Mesendoderm (in vitro differentiated cells): ENCODE data around the gene IRX4.

Experiments used
- DNase-seq: peaks from one replicate; pipeline ENCODE4 v3.0.0; 2013
- H2AK5ac ChIP-seq: 2 replicates; pipeline ENCODE4 v1.6.1; 2013; ENCODE audit warnings: low read length, inconsistent platforms
- H2BK120ac ChIP-seq: 2 replicates; pipeline ENCODE4 v1.6.1; 2013; ENCODE audit warnings: low read depth, mild to moderate bottlenecking, low read length, moderate library complexity, mixed read lengths
- H2BK15ac ChIP-seq: replicated peaks from 2 replicates; pipeline ENCODE4 v1.6.1; 2013; ENCODE audit warnings: low read depth, mild to moderate bottlenecking, moderate library complexity
- H2BK5ac ChIP-seq: 2 replicates; pipeline ENCODE4 v1.6.1; 2013; ENCODE audit warnings: low read length, inconsistent platforms
- H3K18ac ChIP-seq: 2 replicates; pipeline ENCODE4 v1.6.1; 2013; ENCODE audit warnings: mild to moderate bottlenecking, low read length, mixed read lengths
- H3K23ac ChIP-seq: one replicate; pipeline ENCODE4 v1.6.1; 2013; ENCODE audit warnings: low read length
- H3K27ac ChIP-seq: 2 replicates; pipeline ENCODE4 v1.5.1; 2013; ENCODE audit warnings: low read depth, mild to moderate bottlenecking, inconsistent platforms, low read length, moderate library complexity
- H3K27me3 ChIP-seq: 2 replicates; pipeline ENCODE4 v1.6.1; 2013; ENCODE audit warnings: low read length, control low read depth, mild to moderate bottlenecking, inconsistent platforms; ENCODE audit not compliant: insufficient read depth, poor library complexity
- H3K36me3 ChIP-seq: 2 replicates; pipeline ENCODE4 v1.6.1; 2013; ENCODE audit warnings: low read length, inconsistent platforms; ENCODE audit not compliant: control insufficient read depth, insufficient read depth
- H3K4ac ChIP-seq: one replicate; pipeline ENCODE4 v1.6.1; 2013; ENCODE audit warnings: low read depth, mild to moderate bottlenecking, low read length, moderate library complexity
- H3K4me1 ChIP-seq: 2 replicates; pipeline ENCODE4 v1.6.1; 2013; ENCODE audit warnings: low read depth, low read length, inconsistent platforms; ENCODE audit not compliant: control insufficient read depth
- H3K4me2 ChIP-seq: 2 replicates; pipeline ENCODE4 v1.6.1; 2013; ENCODE audit warnings: low read length
- H3K4me3 ChIP-seq: 2 replicates; pipeline ENCODE4 v1.5.1; 2013; ENCODE audit warnings: mild to moderate bottlenecking, low read length
- H3K56ac ChIP-seq: one replicate; pipeline ENCODE4 v1.6.1; 2013; ENCODE audit warnings: low read length
- H3K79me1 ChIP-seq: 2 replicates; pipeline ENCODE4 v1.6.1; 2013; ENCODE audit warnings: low read length, inconsistent platforms
- H3K79me2 ChIP-seq: 2 replicates; pipeline ENCODE4 v1.6.1; 2013; ENCODE audit warnings: mild to moderate bottlenecking, low read length; ENCODE audit not compliant: control insufficient read depth, insufficient read depth
- H3K9ac ChIP-seq: 2 replicates; pipeline ENCODE4 v1.6.1; 2013; ENCODE audit warnings: low read length, inconsistent platforms
- H4K5ac ChIP-seq: one replicate; pipeline ENCODE4 v1.6.1; 2013; ENCODE audit warnings: low read length
- H4K8ac ChIP-seq: one replicate; pipeline ENCODE4 v1.6.1; 2013; ENCODE audit warnings: low read depth, mild to moderate bottlenecking, control low read depth, low read length, moderate library complexity
- WGBS: extraction: QIAGEN DNeasy Blood & Tissue Kit; methylation state at CpG from one replicate; pipeline ENCODE4 v1.1.7; 2013; ENCODE audit warnings: low lambda C conversion rate, missing lambda C conversion rate; ENCODE audit not compliant: insufficient coverage; ENCODE audit errors: extremely low coverage; 5-methylcytosine and 5-hydroxymethylcytosine counted together

IRX4 gene

DNA sequence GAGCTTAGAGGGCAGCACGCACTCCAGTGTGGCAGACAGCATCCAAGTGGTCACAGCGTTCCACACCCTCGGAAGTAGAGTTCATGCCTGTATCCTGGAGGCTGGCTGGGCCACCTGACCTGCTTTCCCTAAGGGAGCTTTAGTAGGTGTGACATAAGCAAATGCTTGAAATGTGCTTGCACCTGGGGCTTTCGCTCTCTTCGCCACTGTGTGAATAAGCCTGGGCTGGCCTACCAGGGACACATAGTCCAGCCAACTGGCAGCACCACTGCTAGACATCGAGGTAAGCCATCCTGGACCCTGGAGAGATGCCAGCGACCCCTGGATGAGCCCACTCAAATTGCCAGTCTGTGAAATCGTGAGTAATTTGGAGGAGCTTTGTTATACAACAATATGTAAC is 24.9 kb upstream of the IRX4 start:
- Histone ChIP-seq H2AK5ac (no peak overlapping the region), H3K23ac (no peak overlapping the region), H3K4me2 (no peak overlapping the region), H3K4me1 (no peaks in the 10 kb centered on the region), H2BK5ac (no peak overlapping the region), H4K5ac (no peak overlapping the region), H3K56ac (no peak overlapping the region), H3K36me3 (no peaks in the 10 kb centered on the region), H3K4ac (no peak overlapping the region), H4K8ac (no peak overlapping the region), H3K18ac (no peak overlapping the region), H3K79me2 (no peaks in the 10 kb centered on the region), H3K79me1 (no peaks in the 10 kb centered on the region), H3K27ac (no peak overlapping the region), H3K9ac (no peak overlapping the region), H2BK15ac (no peak overlapping the region), H3K27me3 (no peaks in the 10 kb centered on the region), H2BK120ac (no peak overlapping the region), H3K4me3 (no peak overlapping the region)
- no CpG with 5 or more reads among the region's 8 CpGs for WGBS
- no peak for DNase-seq

DNA sequence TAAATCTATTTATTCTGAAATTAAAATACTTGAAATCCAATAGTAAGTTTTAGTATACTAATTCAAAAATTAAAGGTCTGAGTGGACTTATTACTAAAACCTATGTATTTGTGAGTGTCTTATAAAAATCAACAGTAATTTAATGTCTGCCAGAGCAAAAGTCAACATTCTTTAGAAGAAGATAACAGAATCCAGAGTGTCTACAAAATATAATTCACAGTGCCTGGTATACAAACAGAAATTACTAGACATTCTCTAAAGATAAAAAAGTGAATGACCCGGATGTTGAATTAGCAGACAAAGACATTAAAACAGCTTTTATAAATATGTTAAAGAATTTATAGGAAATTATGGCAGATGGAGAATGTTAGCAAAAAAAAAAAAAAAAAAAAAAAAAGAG is 22.4 kb upstream of the IRX4 start:
- Histone ChIP-seq H3K27me3 (no peaks in the 10 kb centered on the region), H4K8ac (no peak overlapping the region), H2BK15ac (no peak overlapping the region), H3K4me1 (no peaks in the 10 kb centered on the region), H3K23ac (no peak overlapping the region), H3K79me1 (no peaks in the 10 kb centered on the region), H3K4ac (no peak overlapping the region), H4K5ac (no peak overlapping the region), H3K27ac (no peak overlapping the region), H3K56ac (no peak overlapping the region), H3K9ac (no peak overlapping the region), H2BK120ac (no peak overlapping the region), H3K4me2 (no peak overlapping the region), H3K36me3 (no peaks in the 10 kb centered on the region), H2AK5ac (no peak overlapping the region), H3K18ac (no peak overlapping the region), H3K79me2 (no peaks in the 10 kb centered on the region), H3K4me3 (no peak overlapping the region), H2BK5ac (no peak overlapping the region)
- no CpG with 5 or more reads among the region's 1 CpG for WGBS
- no peak for DNase-seq

DNA sequence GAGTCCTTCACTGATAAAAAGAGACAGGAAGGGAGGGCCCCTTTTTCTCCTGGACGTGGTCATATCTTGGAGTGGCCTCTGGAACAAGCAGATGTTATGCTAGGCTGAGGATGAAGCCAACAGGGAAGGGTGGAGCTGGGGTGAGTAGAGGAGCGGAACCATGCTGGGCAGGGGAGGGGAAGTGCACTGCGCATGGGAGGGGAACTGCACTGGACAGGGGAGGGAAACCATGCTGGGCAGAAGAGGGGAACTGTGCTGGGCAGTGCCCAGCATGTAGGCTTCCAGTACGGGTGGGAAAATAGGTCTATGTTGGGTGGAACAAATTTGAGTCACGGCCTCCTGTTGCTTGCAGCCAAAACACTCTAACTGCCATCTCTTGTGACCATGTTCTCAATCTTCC is 19.3 kb upstream of the IRX4 start:
- Histone ChIP-seq H3K4me3 (no peak overlapping the region), H3K36me3 (no peaks in the 10 kb centered on the region)
- WGBS = no CpG with 5 or more reads among the region's 5 CpGs

GRCh38 chr5:1901061-1901460 is 18.3 kb upstream of the IRX4 start:
- Histone ChIP-seq H3K56ac (no peak overlapping the region), H3K4me1 (no peaks in the 10 kb centered on the region)
- WGBS = no CpG with 5 or more reads among the region's 5 CpGs

More for the DNA sequence above, 19.3 kb upstream of the IRX4 start:
- Histone ChIP-seq H3K9ac (no peak overlapping the region), H2BK120ac (no peak overlapping the region), H2AK5ac (no peak overlapping the region), H3K27me3 (no peaks in the 10 kb centered on the region), H4K5ac (no peak overlapping the region), H2BK15ac (no peak overlapping the region), H3K56ac (no peak overlapping the region), H4K8ac (no peak overlapping the region), H3K4me2 (no peak overlapping the region), H3K79me1 (no peaks in the 10 kb centered on the region), H3K4me1 (no peaks in the 10 kb centered on the region), H3K23ac (no peak overlapping the region), H3K79me2 (no peaks in the 10 kb centered on the region), H2BK5ac (no peak overlapping the region), H3K27ac (no peak overlapping the region), H3K4ac (no peak overlapping the region), H3K18ac (no peak overlapping the region)
- no peak for DNase-seq

DNA sequence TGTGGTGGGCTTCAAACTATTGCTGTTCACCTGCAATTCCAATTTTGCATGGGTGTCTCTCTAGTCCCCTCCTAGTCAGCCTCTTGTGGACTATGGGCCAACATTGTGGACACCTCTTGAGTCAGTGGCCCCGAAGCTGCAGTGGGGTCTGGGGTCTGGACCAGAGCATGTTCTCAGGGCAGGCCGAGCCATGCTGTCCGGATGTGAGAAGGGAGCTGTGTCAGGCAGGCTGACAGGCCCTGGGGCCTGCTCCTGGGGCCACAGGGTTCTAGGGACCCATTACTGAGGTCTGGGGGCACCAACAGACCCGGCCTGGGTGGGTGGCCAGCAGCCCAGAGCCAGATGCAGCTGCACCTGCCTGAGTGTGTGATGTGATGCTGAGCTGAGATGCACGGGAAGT is 16.5 kb upstream of the IRX4 start:
- no peaks in the 10 kb centered on the region for H3K4me1 ChIP-seq
- WGBS = no CpG with 5 or more reads among the region's 5 CpGs
- no peak overlapping the region for H3K23ac ChIP-seq
- DNase-seq = no peak
- no peak overlapping the region for H3K18ac ChIP-seq
- H4K5ac ChIP-seq = no peak overlapping the region
- H2BK15ac ChIP-seq = no peak overlapping the region
- no peaks in the 10 kb centered on the region for H3K79me1 ChIP-seq
- no peak overlapping the region for H4K8ac ChIP-seq
- H3K56ac ChIP-seq = no peak overlapping the region
- no peak overlapping the region for H3K4ac ChIP-seq
- no peaks in the 10 kb centered on the region for H3K79me2 ChIP-seq
- no peak overlapping the region for H2AK5ac ChIP-seq
- H3K9ac ChIP-seq = no peak overlapping the region
- H3K4me2 ChIP-seq = no peak overlapping the region
- H3K36me3 ChIP-seq = no peaks in the 10 kb centered on the region
- no peak overlapping the region for H3K4me3 ChIP-seq
- no peak overlapping the region for H2BK5ac ChIP-seq
- no peak overlapping the region for H3K27ac ChIP-seq
- H3K27me3 ChIP-seq = no peaks in the 10 kb centered on the region
- H2BK120ac ChIP-seq = no peak overlapping the region

More at GRCh38 chr5:1901061-1901460, 18.3 kb upstream of the IRX4 start:
- no peak overlapping the region for H2BK15ac ChIP-seq
- no peak for DNase-seq
- no peak overlapping the region for H3K27ac ChIP-seq
- no peak overlapping the region for H4K8ac ChIP-seq
- no peaks in the 10 kb centered on the region for H3K79me1 ChIP-seq
- H3K36me3 ChIP-seq = no peaks in the 10 kb centered on the region
- H3K18ac ChIP-seq = no peak overlapping the region
- no peak overlapping the region for H2BK5ac ChIP-seq
- no peak overlapping the region for H4K5ac ChIP-seq
- no peak overlapping the region for H3K4me3 ChIP-seq
- no peaks in the 10 kb centered on the region for H3K79me2 ChIP-seq
- H3K23ac ChIP-seq = no peak overlapping the region
- H3K4ac ChIP-seq = no peak overlapping the region
- no peak overlapping the region for H3K9ac ChIP-seq
- H2AK5ac ChIP-seq = no peak overlapping the region
- H3K27me3 ChIP-seq = no peaks in the 10 kb centered on the region
- H2BK120ac ChIP-seq = no peak overlapping the region
- no peak overlapping the region for H3K4me2 ChIP-seq

DNA sequence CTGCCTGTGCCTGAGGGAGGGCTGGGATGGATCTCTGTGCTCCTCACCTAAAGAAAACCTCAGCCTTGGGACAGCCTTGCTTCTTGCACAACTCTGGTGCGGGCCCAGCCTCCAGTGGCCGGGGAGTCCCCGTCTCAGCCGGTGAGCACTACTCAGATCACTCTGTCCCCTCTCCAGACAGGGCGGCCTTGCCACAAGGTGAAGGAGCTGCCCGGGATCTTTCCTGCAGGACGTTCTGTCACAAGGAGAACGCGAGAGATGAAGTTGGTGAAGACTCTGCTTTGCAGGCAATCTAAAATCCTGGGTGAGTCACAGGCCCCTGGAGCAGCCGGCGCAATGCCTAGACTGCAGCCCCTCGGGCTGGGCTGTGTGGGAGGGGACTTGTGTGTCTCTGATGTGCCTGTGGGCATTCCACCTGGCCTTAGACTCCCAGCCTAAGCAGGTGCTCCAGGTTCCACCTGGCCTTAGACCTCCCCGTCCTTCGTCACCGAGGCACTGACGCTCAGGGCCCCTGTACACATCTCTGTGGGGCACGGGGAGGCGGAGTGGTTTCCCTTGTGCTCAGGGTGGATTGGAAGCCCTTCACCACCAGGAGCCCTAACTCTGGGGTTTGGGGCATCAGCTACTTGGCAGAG is 15.2 kb upstream of the IRX4 start:
- H2BK5ac ChIP-seq = no peak overlapping the region
- no peaks in the 10 kb centered on the region for H3K36me3 ChIP-seq
- H3K23ac ChIP-seq = no peak overlapping the region
- no peak overlapping the region for H3K4me3 ChIP-seq
- no CpG with 5 or more reads among the region's 18 CpGs for WGBS
- no peaks in the 10 kb centered on the region for H3K27me3 ChIP-seq
- H3K27ac ChIP-seq = no peak overlapping the region
- no peak overlapping the region for H2BK15ac ChIP-seq
- no peak overlapping the region for H4K5ac ChIP-seq
- H2AK5ac ChIP-seq = no peak overlapping the region
- no peak overlapping the region for H3K4ac ChIP-seq
- H3K79me1 ChIP-seq = no peaks in the 10 kb centered on the region
- H4K8ac ChIP-seq = no peak overlapping the region
- no peak overlapping the region for H3K56ac ChIP-seq
- no peak overlapping the region for H2BK120ac ChIP-seq
- no peak overlapping the region for H3K18ac ChIP-seq
- H3K4me1 ChIP-seq = no peaks in the 10 kb centered on the region
- DNase-seq = no peak
- H3K9ac ChIP-seq = no peak overlapping the region
- H3K79me2 ChIP-seq = no peaks in the 10 kb centered on the region
- no peak overlapping the region for H3K4me2 ChIP-seq
